Measurements from ENCODE around the gene TMEM178A.

The TMEM178A gene

DNA sequence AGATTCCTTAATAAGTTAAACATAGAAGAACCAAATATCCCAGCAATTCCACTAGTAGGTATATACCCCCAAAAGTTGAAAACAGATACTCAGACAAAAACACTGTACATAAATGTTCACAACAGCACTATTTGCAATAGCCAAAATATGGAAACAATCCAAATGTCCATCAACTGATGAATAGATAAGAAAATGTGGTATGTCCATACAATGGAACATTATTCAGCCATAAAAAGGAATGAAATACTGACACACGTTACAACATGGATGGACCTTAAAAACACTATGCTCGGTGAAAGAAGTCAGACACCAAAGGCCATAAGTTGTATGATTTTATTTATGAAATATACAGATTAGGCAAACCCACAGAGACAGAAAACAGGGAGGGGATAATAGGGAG lies 12.5 kb downstream of the TMEM178A start:
- Histone ChIP-seq H3K36me3 (ENCODE audit: insufficient read depth, low read length) (no peaks in the 10 kb centered on the region), H3K9ac (ENCODE audit: low read depth, low read length) (no peak overlapping the region), H4K20me1 (ENCODE audit: insufficient read depth, low read length) (no peaks in the 10 kb centered on the region), H3K9me3 (ENCODE audit: insufficient read depth, low read length, severe bottlenecking) (peaks cover 3% of the 10 kb centered on the region), H2AFZ (ENCODE audit: low read depth, low read length) (no peak overlapping the region), H3K27ac (ENCODE audit: low read length) (no peak overlapping the region), H3K4me3 (ENCODE audit: low read depth in 1 of 2, low read length in 2 of 2) (no peak overlapping the region), H3K4me2 (ENCODE audit: insufficient read depth, low read length) (no peak overlapping the region), H3K27me3 (ENCODE audit: insufficient read depth, low read length, poor library complexity) (no peaks in the 10 kb centered on the region), H3K79me2 (ENCODE audit: insufficient read depth, low read length) (no peaks in the 10 kb centered on the region), H3K4me1 (ENCODE audit: insufficient read depth, low read length) (no peaks in the 10 kb centered on the region)
- ATAC-seq (ENCODE audit: insufficient read depth, low read depth) = no peak
- DNase-seq = no peak
- no peak for TF ChIP-seq EZH2 (IDR thresholded peaks at IDR 0.05; ENCODE audit: borderline replicate concordance, low read depth, low read length, severe bottlenecking)
- TF ChIP-seq, protein P1, sequence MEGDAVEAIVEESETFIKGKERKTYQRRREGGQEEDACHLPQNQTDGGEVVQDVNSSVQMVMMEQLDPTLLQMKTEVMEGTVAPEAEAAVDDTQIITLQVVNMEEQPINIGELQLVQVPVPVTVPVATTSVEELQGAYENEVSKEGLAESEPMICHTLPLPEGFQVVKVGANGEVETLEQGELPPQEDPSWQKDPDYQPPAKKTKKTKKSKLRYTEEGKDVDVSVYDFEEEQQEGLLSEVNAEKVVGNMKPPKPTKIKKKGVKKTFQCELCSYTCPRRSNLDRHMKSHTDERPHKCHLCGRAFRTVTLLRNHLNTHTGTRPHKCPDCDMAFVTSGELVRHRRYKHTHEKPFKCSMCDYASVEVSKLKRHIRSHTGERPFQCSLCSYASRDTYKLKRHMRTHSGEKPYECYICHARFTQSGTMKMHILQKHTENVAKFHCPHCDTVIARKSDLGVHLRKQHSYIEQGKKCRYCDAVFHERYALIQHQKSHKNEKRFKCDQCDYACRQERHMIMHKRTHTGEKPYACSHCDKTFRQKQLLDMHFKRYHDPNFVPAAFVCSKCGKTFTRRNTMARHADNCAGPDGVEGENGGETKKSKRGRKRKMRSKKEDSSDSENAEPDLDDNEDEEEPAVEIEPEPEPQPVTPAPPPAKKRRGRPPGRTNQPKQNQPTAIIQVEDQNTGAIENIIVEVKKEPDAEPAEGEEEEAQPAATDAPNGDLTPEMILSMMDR (IDR thresholded peaks at IDR 0.05; ENCODE audit: borderline replicate concordance, extremely low read depth, low read length, poor library complexity, severe bottlenecking) = no peak

DNA sequence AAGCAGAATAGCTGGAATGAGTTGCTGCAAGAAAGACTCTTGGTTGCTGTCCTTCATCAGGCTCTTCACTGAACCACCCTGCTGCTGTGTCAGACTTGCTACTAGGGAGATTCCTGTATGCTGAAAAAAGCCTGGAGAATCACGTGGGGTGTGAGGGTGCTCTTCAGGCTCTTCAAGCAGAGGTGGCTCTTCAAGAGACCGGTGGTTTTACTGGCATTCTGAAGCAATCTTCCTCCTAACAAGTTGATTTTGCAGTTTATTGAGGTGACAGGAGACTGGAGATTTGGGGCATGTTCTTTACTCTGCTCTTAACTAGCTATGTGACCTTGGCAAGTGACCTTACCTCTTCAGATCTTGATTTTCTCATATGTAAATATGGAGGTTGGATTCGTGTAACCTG lies 14.1 kb downstream of the TMEM178A start:
- no peak overlapping the region for H3K27ac ChIP-seq (ENCODE audit: low read length)
- H3K9ac ChIP-seq (ENCODE audit: low read depth, low read length) = no peak overlapping the region
- no peak for ATAC-seq (ENCODE audit: insufficient read depth, low read depth)
- H3K9me3 ChIP-seq (ENCODE audit: insufficient read depth, low read length, severe bottlenecking) = peaks cover 3% of the 10 kb centered on the region
- H3K36me3 ChIP-seq (ENCODE audit: insufficient read depth, low read length) = no peaks in the 10 kb centered on the region
- H3K4me1 ChIP-seq (ENCODE audit: insufficient read depth, low read length) = no peaks in the 10 kb centered on the region
- TF ChIP-seq, protein P1 (IDR thresholded peaks at IDR 0.05; ENCODE audit: borderline replicate concordance, extremely low read depth, low read length, poor library complexity, severe bottlenecking) = no peak
- no peak for TF ChIP-seq EZH2 (IDR thresholded peaks at IDR 0.05; ENCODE audit: borderline replicate concordance, low read depth, low read length, severe bottlenecking)
- no peaks in the 10 kb centered on the region for H4K20me1 ChIP-seq (ENCODE audit: insufficient read depth, low read length)
- H3K79me2 ChIP-seq (ENCODE audit: insufficient read depth, low read length) = no peaks in the 10 kb centered on the region
- DNase-seq = no peak
- no peak overlapping the region for H3K4me2 ChIP-seq (ENCODE audit: insufficient read depth, low read length)
- no peak overlapping the region for H2AFZ ChIP-seq (ENCODE audit: low read depth, low read length)
- no peak overlapping the region for H3K4me3 ChIP-seq (ENCODE audit: low read depth in 1 of 2, low read length in 2 of 2)
- H3K27me3 ChIP-seq (ENCODE audit: insufficient read depth, low read length, poor library complexity) = no peaks in the 10 kb centered on the region

DNA sequence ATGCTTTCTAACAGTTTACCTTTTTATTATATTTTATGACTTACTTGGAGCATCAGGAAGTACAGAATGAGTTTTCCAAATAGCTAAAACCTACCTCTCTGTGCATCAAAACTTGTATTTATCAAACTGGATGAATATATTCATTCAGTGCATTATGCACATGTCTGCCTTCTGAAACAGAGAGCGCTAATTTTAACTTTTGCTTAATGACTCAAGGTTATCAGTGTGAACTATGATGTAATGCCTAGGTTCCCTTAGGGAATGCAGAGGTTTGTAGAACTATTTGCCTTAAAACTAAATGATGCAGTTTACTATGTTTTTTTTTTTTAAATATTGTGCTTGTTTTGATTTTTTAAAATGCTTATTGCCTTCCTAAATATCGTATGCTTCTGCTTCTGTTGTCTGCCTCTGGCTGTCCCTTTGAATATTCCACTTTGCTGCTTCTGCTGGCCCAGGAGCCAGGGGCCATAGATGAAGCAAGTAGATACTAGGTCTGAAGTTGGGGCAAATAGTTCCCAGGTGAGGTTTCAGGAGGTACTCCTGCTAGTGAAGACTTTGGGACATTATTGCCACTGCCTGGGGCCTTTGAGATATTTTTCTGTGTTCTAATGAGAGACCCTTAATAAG lies 16.5 kb downstream of the TMEM178A start:
- no peak for ATAC-seq (ENCODE audit: insufficient read depth, low read depth)
- Histone ChIP-seq H3K4me1 (ENCODE audit: insufficient read depth, low read length) (no peaks in the 10 kb centered on the region), H3K9ac (ENCODE audit: low read depth, low read length) (no peak overlapping the region), H3K79me2 (ENCODE audit: insufficient read depth, low read length) (no peaks in the 10 kb centered on the region), H3K9me3 (ENCODE audit: insufficient read depth, low read length, severe bottlenecking) (peaks cover 3% of the 10 kb centered on the region), H3K27ac (ENCODE audit: low read length) (no peak overlapping the region), H3K36me3 (ENCODE audit: insufficient read depth, low read length) (no peaks in the 10 kb centered on the region), H3K4me3 (ENCODE audit: low read depth in 1 of 2, low read length in 2 of 2) (no peak overlapping the region), H3K4me2 (ENCODE audit: insufficient read depth, low read length) (no peak overlapping the region), H4K20me1 (ENCODE audit: insufficient read depth, low read length) (no peaks in the 10 kb centered on the region), H2AFZ (ENCODE audit: low read depth, low read length) (no peak overlapping the region), H3K27me3 (ENCODE audit: insufficient read depth, low read length, poor library complexity) (no peaks in the 10 kb centered on the region)
- no peak for TF ChIP-seq EZH2 (IDR thresholded peaks at IDR 0.05; ENCODE audit: borderline replicate concordance, low read depth, low read length, severe bottlenecking)
- TF ChIP-seq, protein P1 (IDR thresholded peaks at IDR 0.05; ENCODE audit: borderline replicate concordance, extremely low read depth, low read length, poor library complexity, severe bottlenecking) = no peak
- DNase-seq = no peak
